NCI-H1048 (cell line): Measurements from ENCODE around the gene RHOF.

Experiments used
- DNase-seq: peaks from one replicate; lab custom pipeline; 2025; lab: John Stamatoyannopoulos, UW

Gene RHOF

GRCh38 chr12:121793440-121793837, at the start of gene RHOF:
RHOF (minus strand) TSS chr12:121793688; CDS start chr12:121793633, 55 bp downstream.
- no peak for DNase-seq

- DNase-seq, result no peak
These were observed 46.7 kb upstream of the RHOF start for GRCh38 chr12:121839993-121840761.

- DNase-seq, result peak; percentile 79
These were observed 45.9 kb upstream of the RHOF start for GRCh38 chr12:121839106-121839992.

GRCh38 chr12:121838126-121838525, 44.6 kb upstream of the RHOF start:
- no peak for DNase-seq

- DNase-seq, result no peak
These were observed 44.2 kb upstream of the RHOF start for GRCh38 chr12:121837680-121838079.

GRCh38 chr12:121831571-121832245, 38.2 kb upstream of the RHOF start:
- DNase-seq, result no peak

- DNase-seq, result no peak
These were observed 37.2 kb upstream of the RHOF start for GRCh38 chr12:121830588-121831265.

- no peak for DNase-seq
These were observed 36.6 kb upstream of the RHOF start for GRCh38 chr12:121830134-121830533.

- peak; percentile 32 for DNase-seq
These were observed 35.9 kb upstream of the RHOF start for GRCh38 chr12:121829250-121829918.

GRCh38 chr12:121828826-121829225, 35.3 kb upstream of the RHOF start:
- no peak for DNase-seq

- DNase-seq, result no peak
These were observed 34.8 kb upstream of the RHOF start for GRCh38 chr12:121828306-121828705.

- no peak for DNase-seq
These were observed 34.0 kb upstream of the RHOF start for GRCh38 chr12:121827351-121828099.

- no peak for DNase-seq
These were observed 33.0 kb upstream of the RHOF start for GRCh38 chr12:121826318-121827150.

- no peak for DNase-seq
These were observed 31.6 kb upstream of the RHOF start for GRCh38 chr12:121825041-121825523.

- no peak for DNase-seq
These were observed 30.2 kb upstream of the RHOF start for GRCh38 chr12:121823727-121824115.

GRCh38 chr12:121823101-121823726, 29.7 kb upstream of the RHOF start:
- DNase-seq, result no peak

GRCh38 chr12:121822393-121823100, 29.1 kb upstream of the RHOF start:
- no peak for DNase-seq

- DNase-seq, result no peak
These were observed 26.6 kb upstream of the RHOF start for GRCh38 chr12:121820056-121820455.
